H7 (cell line): Measurements from ENCODE around the gene ZNF282. TPM values are rescaled to one million over a fixed set of nuclear protein-coding genes. Genes with fewer than 3 reads are reported as not detected.
A peak's percentile ranks its signal among the peaks of the same experiment; 100 is the strongest.

ENCODE experiments used
- DNase-seq: peaks from one replicate; pipeline ENCODE4 v3.0.0; 2012
- H3K27me3 ChIP-seq: 2 replicates; pipeline ENCODE4 v1.6.0; 2011; ENCODE audit warnings: mild to moderate bottlenecking, low read length; ENCODE audit not compliant: control insufficient read depth, insufficient read depth
- H3K36me3 ChIP-seq: replicated peaks from 2 replicates; pipeline ENCODE4 v1.5.1; 2011; ENCODE audit warnings: low read length; ENCODE audit not compliant: control insufficient read depth, insufficient read depth
- H3K4me3 ChIP-seq: 2 replicates; pipeline ENCODE4 v1.5.1; 2011; ENCODE audit warnings: low read depth, mild to moderate bottlenecking, control low read depth, low read length, moderate library complexity; ENCODE audit not compliant: insufficient read depth
- total RNA-seq: library from RNA; depleted of rRNA; stranded (reverse); fragments of >200 nt; shearing (Covaris generic); gene quantifications from 2 replicates; pipeline ENCODE4 v1.2.3, GENCODE V29; 2014

The ZNF282 gene
- total RNA-seq, 1 experiment from 2014 or later, result 32.8 TPM

DNA sequence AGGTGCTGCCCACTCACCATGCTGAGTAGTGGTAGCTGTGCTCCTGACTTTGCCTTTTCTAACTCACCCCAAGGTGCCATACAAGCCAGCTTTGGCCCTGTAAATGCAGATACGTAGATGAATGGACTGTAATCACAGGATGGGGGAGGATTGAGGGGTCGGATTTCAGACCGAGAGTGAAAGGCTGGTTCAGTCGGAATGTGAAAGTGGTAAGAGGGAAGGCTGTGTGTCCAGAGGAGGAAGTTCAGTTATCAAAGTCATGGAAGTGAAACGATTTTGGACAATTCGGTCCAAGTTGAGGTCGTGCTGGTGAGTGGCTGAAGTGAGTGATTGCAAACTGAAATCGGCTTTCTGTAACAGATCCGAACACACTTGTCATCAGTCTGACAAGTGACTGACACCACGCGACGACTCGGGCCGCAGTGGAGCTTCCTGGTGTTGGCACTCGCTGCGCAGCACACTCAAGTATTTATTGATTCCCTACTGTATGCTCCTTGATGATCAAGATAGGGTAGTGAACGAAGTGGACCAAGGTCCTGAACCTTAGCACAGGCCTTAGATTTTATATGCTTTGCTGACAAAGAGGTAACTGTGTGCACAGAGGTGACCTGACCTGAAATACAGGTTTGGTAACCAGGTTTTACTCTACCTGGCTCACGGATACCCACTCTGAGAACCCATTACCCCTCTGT is 10.5 kb downstream of the ZNF282 start:
- Histone ChIP-seq H3K36me3 (peaks cover 48% of the 10 kb centered on the region), H3K27me3 (no peaks in the 10 kb centered on the region), H3K4me3 (no peak overlapping the region)
- DNase-seq, result no peak

DNA sequence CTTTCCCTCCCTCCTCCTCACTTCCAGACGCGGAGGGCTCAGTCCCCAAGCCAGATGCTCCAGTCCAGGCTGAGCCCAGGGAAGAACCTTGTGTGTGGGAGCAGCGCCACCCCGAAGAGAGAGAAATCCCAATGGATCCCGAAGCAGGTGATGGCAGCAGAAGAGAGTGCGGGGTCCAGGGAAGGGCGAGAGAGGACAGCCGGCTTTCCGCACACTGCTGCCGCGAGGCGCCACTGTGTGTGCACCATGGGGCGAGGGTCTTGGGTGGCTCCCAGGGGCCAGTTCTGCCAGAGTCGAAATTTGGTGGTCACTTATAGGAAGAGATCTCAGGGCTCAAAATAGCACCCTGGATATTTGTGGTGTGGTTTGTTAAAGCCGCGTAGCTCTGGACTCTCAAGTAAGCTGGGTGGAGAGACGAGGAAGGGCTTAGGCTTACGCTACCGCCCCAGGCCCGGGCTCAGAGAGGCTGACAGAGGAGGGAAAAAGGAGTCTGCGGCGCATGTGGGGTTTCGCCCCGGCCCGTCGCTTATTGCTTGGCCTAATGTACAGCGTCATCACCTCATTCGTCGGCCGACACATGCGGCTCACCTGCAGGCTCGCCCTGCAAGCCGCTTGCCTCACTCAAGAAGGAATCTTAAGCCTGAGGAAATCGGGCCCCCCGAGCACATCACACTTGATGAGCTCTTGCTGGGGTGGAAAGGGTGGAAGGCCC is 12.1 kb downstream of the ZNF282 start:
- Histone ChIP-seq H3K36me3 (peaks cover 53% of the 10 kb centered on the region), H3K4me3 (no peak overlapping the region)

DNA sequence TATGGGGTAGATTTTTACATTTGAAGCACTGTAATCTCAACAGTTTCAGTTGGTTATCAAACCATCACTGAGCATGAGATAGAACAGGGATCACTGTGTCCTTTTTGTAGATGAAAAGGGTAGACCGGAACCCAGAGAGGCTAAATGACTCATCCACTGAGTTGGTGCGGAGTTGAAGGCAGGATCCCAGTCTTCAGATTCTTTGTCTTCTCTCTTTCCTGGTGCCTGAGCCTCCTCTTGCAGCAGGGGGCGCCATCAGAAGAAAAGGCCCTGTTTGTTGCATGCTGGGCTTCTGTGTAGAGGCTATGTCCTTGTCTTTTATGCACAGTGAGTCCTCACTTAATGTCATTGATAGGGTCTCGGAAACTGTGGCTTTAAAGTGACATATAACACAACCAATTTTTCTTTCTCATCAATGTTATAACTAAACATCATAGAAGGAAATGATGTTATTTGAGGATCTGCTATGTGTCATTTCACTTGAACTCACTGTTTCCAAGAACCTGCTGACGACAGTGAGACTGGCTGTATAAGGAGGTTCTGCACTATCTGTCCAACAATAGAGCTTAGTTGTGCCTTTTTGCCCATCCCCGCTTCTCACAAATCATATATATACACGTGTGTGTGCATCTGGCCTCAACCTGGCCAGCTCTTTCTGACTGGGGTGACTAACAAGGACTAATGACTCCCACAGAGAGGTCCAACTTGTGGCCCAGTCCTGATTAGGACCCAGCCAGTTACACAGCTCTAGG is 14.3 kb downstream of the ZNF282 start:
- DNase-seq, result peak; percentile 94

More for the DNA sequence above, 12.1 kb downstream of the ZNF282 start:
- no peaks in the 10 kb centered on the region for H3K27me3 ChIP-seq
- DNase-seq, result no peak

DNA sequence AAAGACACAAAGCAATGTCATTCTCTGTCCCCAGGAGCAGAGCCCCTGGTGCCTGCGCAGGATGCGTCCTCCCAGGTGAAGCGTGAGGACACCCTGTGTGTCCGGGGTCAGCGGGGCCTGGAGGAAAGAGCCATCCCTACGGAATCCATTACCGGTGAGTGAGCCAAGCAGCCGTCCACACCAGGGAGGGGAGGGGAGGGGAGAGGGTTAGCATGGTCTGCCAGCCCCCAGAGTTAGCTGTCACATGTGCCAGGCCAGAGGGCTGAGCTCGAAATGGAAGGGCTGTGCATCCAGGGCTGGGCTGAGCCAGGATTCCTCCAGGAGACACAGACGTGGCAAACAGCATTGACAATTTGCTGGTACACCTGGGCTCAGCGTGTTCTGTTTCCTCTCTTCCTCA is 15.2 kb downstream of the ZNF282 start:
- no peak overlapping the region for H3K4me3 ChIP-seq
- H3K27me3 ChIP-seq, result no peaks in the 10 kb centered on the region
- peaks cover 69% of the 10 kb centered on the region for H3K36me3 ChIP-seq
- no peak for DNase-seq

More for the DNA sequence above, 14.3 kb downstream of the ZNF282 start:
- no peak overlapping the region for H3K4me3 ChIP-seq
- H3K36me3 ChIP-seq, result peaks cover 62% of the 10 kb centered on the region
- H3K27me3 ChIP-seq, result no peaks in the 10 kb centered on the region

DNA sequence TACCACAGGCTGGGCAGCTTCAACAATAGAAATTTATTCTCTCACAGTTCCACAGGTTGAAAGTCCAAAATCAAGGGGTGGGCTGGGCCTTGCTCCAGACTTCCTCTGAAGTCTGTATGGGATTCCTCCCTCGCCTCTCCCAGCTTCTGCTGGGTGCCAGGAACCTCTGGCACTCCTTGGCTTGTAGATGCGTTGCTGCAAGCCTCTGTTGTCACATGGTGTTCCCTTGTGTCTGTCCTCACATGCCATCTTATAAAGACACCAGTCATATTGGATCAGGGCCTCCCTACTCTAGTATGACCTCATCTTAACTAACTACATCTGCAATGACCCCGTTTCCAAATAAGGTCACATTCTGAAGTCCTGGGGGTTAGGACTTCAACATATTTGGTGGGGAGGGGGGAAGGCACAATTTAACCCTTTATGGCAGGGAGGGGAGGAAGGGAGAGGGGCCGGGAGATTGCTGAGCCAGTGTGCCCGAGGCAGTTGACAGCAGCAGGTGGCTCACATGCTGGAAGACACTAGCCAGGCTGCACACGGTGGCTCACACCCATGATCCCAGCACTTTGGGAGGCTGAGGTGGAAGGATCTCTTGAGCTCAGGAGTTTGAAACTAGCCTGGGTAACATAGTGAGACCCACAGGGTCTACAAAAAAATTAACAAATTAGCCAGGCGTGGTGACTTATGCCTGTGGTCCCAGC is 18.8 kb downstream of the ZNF282 start:
- DNase-seq, result no peak
- Histone ChIP-seq H3K36me3 (peaks cover 58% of the 10 kb centered on the region), H3K27me3 (no peaks in the 10 kb centered on the region), H3K4me3 (no peak overlapping the region)

DNA sequence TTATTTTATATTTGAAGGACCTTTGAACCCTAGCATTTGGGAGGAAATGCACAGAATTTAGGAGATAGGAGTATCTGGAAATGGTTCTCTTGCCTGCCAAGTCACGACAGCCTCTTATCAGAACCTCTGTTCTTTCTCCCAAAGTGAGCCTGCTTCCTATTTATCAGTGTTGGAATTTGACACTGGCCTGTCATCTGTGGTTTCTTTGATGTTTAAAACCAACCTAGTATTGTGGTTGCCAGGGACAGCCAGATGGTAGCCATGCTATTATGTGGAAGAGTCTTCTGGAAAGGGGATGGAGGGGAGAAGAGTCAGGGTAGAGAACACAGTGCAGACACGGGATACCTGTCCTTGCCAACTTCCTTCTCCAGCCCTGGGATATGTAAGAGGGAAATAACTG is 21.1 kb downstream of the ZNF282 start:
- Histone ChIP-seq H3K4me3 (no peak overlapping the region), H3K36me3 (peaks cover 46% of the 10 kb centered on the region), H3K27me3 (no peaks in the 10 kb centered on the region)
- DNase-seq, result no peak

DNA sequence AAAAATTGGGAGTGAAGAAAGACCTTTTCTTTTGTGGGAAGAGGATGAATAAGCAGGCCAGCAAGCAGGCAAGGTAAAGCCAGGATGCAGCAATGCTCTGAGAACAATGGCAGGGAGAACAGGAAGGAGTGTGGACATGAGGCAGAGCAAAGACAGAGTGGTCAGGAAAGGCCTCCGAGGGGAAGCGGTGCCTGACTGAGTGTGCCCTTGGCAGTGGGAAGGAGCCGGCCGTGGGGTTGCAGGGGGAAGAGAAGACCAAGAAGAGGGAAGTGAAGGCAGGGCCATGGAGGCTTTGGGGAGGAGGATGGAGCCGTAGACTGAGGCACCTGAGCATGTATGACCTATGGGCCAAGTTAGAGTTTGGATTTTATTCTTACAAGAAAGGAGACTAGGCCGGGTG is 22.2 kb downstream of the ZNF282 start:
- no peaks in the 10 kb centered on the region for H3K27me3 ChIP-seq
- H3K4me3 ChIP-seq, result no peak overlapping the region
- no peak for DNase-seq
- H3K36me3 ChIP-seq, result peaks cover 45% of the 10 kb centered on the region

DNA sequence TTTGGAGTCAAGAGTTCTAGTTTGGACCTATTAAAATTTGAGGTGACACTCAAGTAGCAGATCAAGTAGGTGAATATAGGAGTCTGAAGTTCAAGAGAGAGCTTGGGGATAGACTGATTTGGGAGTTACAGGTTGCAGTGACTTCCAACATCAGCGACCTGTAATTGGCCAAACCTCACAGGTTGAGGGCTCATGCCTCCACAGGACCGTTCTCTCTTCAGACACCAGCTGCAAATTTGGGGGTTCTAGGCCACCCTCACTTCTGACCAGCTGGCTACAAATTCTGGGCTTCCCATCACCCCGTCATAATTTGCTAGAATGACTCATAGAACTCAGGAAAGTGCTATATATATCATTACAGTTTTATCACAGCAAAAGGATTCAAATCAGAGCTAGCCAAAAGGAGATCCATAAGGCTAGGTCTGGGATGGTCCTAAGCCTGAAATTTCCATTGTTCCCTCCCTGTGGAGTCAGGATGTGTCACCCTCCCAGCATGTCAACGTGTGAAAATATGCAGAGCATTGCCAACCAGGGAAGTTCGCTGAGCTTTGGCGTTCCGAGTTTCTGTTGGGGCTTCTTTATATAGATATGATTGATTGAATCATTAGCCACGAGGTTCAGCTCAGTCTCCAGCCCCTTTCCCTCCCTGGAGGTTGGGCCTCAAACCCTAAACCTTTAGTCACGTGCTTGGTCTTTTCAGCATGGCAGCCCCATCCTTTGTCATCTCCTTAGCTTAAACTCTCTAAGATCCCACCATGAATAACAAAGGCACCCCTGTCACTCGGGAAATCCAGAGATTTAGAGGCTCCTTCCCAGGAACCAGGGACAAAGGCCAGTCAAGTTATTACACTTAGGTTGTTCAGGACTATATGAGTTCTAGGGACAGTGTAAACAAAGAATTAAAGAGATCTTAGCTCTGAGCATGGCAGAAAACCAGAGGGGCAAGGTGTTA is 23.4 kb downstream of the ZNF282 start:
- Histone ChIP-seq H3K4me3 (no peak overlapping the region), H3K27me3 (no peaks in the 10 kb centered on the region), H3K36me3 (peaks cover 35% of the 10 kb centered on the region)
- DNase-seq, result no peak

DNA sequence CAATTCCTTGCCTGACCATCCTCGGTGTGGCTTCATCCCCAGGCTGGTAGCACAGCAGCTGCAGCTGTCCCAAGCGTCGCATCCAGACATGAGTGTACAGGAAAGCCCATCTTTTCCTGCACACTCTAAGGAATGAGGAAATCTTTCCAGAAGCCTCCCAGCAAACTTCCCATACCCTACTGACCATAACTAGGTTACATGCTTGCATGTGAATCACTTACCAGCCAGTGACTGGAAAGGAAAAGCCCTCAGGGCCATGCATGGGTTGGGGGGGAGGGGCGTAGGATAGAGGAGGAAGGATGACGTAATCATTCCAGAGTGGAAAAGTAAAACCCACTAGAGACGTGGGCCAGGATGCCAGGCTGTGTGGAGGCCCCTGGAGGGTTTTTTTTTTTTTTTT is 25.2 kb downstream of the ZNF282 start:
- Histone ChIP-seq H3K27me3 (no peaks in the 10 kb centered on the region), H3K4me3 (no peak overlapping the region), H3K36me3 (peaks cover 22% of the 10 kb centered on the region)
- DNase-seq, result no peak

DNA sequence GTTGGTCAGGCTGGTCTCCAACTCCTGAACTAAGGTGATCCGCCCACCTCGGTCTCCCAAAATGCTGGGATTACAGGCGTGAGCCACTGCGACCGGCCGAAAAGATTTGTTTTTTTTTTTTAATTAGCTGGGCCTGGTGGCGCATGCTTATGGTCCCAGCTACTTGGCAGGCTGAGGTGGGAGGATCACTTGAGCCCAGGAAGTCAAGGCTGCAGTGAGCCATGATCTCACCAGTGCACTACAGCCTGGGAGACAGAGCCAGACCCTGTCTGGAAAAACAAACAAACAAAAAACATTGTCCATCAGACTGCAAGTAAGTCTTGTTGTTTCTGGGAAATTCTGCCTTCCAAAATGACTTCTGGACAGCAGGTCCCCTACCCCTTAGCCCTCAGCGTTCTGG is 27.8 kb downstream of the ZNF282 start:
- no peaks in the 10 kb centered on the region for H3K27me3 ChIP-seq
- H3K36me3 ChIP-seq, result peaks cover 14% of the 10 kb centered on the region
- DNase-seq, result no peak
- no peak overlapping the region for H3K4me3 ChIP-seq

DNA sequence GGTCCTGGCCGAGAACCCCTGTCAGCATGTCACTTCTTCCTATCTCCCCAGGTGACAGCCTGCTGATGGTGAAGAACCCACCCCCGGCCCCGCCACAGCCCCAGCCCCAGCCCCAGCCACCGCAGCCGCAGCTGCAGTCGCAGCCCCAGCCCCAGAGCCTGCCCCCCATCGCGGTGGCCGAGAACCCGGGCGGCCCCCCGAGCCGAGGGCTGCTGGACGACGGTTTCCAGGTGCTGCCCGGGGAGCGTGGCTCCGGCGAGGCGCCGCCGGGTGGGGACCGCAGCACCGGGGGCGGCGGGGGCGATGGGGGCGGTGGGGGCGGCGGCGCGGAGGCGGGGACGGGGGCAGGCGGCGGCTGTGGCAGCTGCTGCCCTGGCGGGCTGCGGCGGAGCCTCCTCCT is 28.4 kb downstream of the ZNF282 start:
- Histone ChIP-seq H3K4me3 (no peak overlapping the region), H3K27me3 (no peaks in the 10 kb centered on the region)
- DNase-seq, result peak; percentile 54

DNA sequence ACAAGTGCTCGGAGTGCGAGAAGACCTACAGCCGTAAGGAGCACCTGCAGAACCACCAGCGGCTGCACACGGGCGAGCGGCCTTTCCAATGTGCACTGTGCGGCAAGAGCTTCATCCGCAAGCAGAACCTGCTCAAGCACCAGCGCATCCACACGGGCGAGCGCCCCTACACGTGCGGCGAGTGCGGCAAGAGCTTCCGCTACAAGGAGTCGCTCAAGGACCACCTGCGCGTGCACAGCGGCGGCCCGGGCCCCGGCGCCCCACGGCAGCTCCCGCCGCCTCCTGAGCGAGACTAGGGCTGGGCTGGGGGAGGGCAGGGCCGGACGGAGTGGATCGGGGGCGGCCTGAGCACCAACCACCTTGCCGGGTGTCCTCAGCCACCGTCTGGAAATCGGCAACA is 29.0 kb downstream of the ZNF282 start:
- H3K4me3 ChIP-seq, result no peak overlapping the region
- no peaks in the 10 kb centered on the region for H3K27me3 ChIP-seq
- DNase-seq, result no peak
- H3K36me3 ChIP-seq, result peaks cover 11% of the 10 kb centered on the region

More for the DNA sequence above, 28.4 kb downstream of the ZNF282 start:
- peaks cover 11% of the 10 kb centered on the region for H3K36me3 ChIP-seq

DNA sequence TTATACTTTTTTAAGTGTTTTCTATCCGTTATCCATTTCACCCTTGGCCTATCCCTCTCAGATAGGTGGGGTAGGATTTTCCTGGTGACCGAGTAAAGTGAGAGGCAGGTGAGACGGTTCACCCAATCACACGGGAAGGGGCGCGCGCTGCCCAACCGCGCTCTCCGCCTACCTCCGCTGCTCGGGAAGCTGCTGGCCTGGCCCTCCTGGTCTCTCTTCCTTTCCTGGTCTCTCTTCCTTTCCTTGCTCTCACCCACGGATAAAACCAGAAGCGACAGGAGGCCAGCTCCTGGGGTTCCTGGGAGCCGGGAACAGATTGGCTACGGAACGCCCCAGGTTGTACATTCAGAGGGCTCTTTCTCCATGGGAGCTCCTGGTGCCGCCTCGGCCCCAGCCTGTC is 29.8 kb downstream of the ZNF282 start:
- Histone ChIP-seq H3K36me3 (peaks cover 11% of the 10 kb centered on the region), H3K27me3 (no peaks in the 10 kb centered on the region), H3K4me3 (no peak overlapping the region)
- no peak for DNase-seq
